Right cardiac atrium (tissue), 5 donors: ENCODE results near the gene SOX30. TPM values are rescaled to one million over a fixed set of nuclear protein-coding genes. Genes with fewer than 3 reads are reported as not detected.

Source experiments
- ATAC-seq, 2 donors: fragments of 200-7000 bp; cut with Tn5 transposase; one replicate each; pipeline versions ENCODE4 v1.8.0 to v1.9.1; 2020; ENCODE audit warnings: moderate library complexity in 2 of 2, mild to moderate bottlenecking in 1 of 2
- DNase-seq, 3 donors: peaks; one replicate each; pipeline ENCODE4 v3.0.0-alpha.2; 2020
- H3K27ac ChIP-seq: one replicate; pipeline ENCODE4 v1.5.1; 2013; ENCODE audit warnings: mild to moderate bottlenecking, low read length, control low read depth, moderate library complexity
- H3K27me3 ChIP-seq: one replicate; pipeline ENCODE4 v1.6.1; 2013; ENCODE audit not compliant: control insufficient read depth, insufficient read depth
- H3K4me1 ChIP-seq: one replicate; pipeline ENCODE4 v1.6.1; 2013; ENCODE audit warnings: low read length; ENCODE audit not compliant: control insufficient read depth, insufficient read depth
- H3K4me3 ChIP-seq: one replicate; pipeline ENCODE4 v1.5.1; 2013; ENCODE audit warnings: low read length, control low read depth
- H3K9me3 ChIP-seq: one replicate; pipeline ENCODE4 v1.6.1; 2013; ENCODE audit warnings: low read length; ENCODE audit not compliant: control insufficient read depth
- WGBS: extraction: QIAGEN DNeasy Blood & Tissue Kit; methylation state at CpG from one replicate; pipeline ENCODE4 v1.1.7; 2013; 5-methylcytosine and 5-hydroxymethylcytosine counted together
- intact Hi-C, 4 donors: fragments of 100-400 bp; cut with DNase I; formaldehyde crosslinking; loops; one replicate each; pipeline versions ENCODE4 v1.11.0 to v1.14.0; 2022 to 2023
- polyA plus RNA-seq: library from polyadenylated mRNA; stranded (reverse); fragments of 200-250 nt; gene quantifications from one replicate; pipeline ENCODE4 v1.2.3, GENCODE V29; 2013
- total RNA-seq, 4 donors: library from RNA; stranded (reverse); fragmentation: NEBNext Ultra II Directional; extraction: Animal tissue kit (Norgen Biotek cat#: 25700); gene quantifications; one replicate each; pipeline ENCODE4 v1.2.1, GENCODE V29; 2021
- donor health status: healthy with polysubstance abuse.
- donor health status: DM: no; HTN: yes; CAD: no.
- donor health status: DM: no; HTN: no; CAD: no.
- donor health status: DM: no; HTN: yes; CAD: no; lungs with severe emphysema.
- donor health status: DM: yes; HTN: yes; CAD: no.

The SOX30 gene
- total and polyA plus RNA-seq, 5 donors: 0.25 to 0.42 (median 0.35) TPM

- 75% methylated on average over 6 of the region's 6 CpGs for whole genome bisulfite sequencing
- no peak overlapping the region for H3K4me3 ChIP-seq
- no peaks in the 10 kb centered on the region for H3K9me3 ChIP-seq
- intact Hi-C loops: no loop called here
- DNase-seq (no peak), ATAC-seq (peak in 1 of 2 donors; percentile 21)
- H3K4me1 ChIP-seq: peaks cover 1% of the 10 kb centered on the region
- H3K27me3 ChIP-seq: no peaks in the 10 kb centered on the region
- H3K27ac ChIP-seq: no peak overlapping the region
Measured at GRCh38 chr5:157593052-157593757, 59.0 kb downstream of the SOX30 start.

- 32% methylated on average over 3 of the region's 3 CpGs for WGBS
- Histone ChIP-seq H3K27me3 (no peaks in the 10 kb centered on the region), H3K4me3 (no peak overlapping the region), H3K27ac (no peak overlapping the region), H3K9me3 (no peaks in the 10 kb centered on the region), H3K4me1 (peaks cover 1% of the 10 kb centered on the region)
- DNase-seq (no peak), ATAC-seq (peak in 1 of 2 donors; percentile 40)
- intact Hi-C loops: no loop called here
Measured at GRCh38 chr5:157592594-157592993, 59.6 kb downstream of the SOX30 start.

GRCh38 chr5:157590478-157590877 lies 61.8 kb downstream of the SOX30 start:
- Histone ChIP-seq H3K27me3 (no peaks in the 10 kb centered on the region), H3K4me1 (peaks cover 1% of the 10 kb centered on the region)

GRCh38 chr5:157584628-157585027 lies 67.6 kb downstream of the SOX30 start:
- 93% methylated on average over 1 of the region's 1 CpG for WGBS
- intact Hi-C loops: no loop called here

More at GRCh38 chr5:157590478-157590877, 61.8 kb downstream of the SOX30 start:
- no peak overlapping the region for H3K27ac ChIP-seq
- no peak overlapping the region for H3K4me3 ChIP-seq
- intact Hi-C loops: no loop called here
- no peak for ATAC-seq
- no peak for DNase-seq
- H3K9me3 ChIP-seq: no peaks in the 10 kb centered on the region

GRCh38 chr5:157582731-157583620 lies 69.3 kb downstream of the SOX30 start:
- no peak overlapping the region for H3K4me3 ChIP-seq
- 55% methylated on average over 10 of the region's 10 CpGs for WGBS
- H3K4me1 ChIP-seq: no peaks in the 10 kb centered on the region
- no peak for DNase-seq
- intact Hi-C loops: no loop called here
- no peaks in the 10 kb centered on the region for H3K9me3 ChIP-seq
- peak overlapping the region; percentile 13 for H3K27ac ChIP-seq
- ATAC-seq: peak; percentile 81 to 82
- H3K27me3 ChIP-seq: no peaks in the 10 kb centered on the region

More at GRCh38 chr5:157584628-157585027, 67.6 kb downstream of the SOX30 start:
- ATAC-seq (no peak), DNase-seq (no peak)
- Histone ChIP-seq H3K4me3 (no peak overlapping the region), H3K27ac (no peak overlapping the region), H3K9me3 (no peaks in the 10 kb centered on the region), H3K27me3 (no peaks in the 10 kb centered on the region), H3K4me1 (no peaks in the 10 kb centered on the region)

GRCh38 chr5:157581901-157582300 lies 70.3 kb downstream of the SOX30 start:
- no peak overlapping the region for H3K4me3 ChIP-seq
- DNase-seq (no peak), ATAC-seq (no peak)
- H3K4me1 ChIP-seq: no peaks in the 10 kb centered on the region
- H3K9me3 ChIP-seq: no peaks in the 10 kb centered on the region
- WGBS: 83% methylated on average over 5 of the region's 5 CpGs
- intact Hi-C loops: no loop called here
- no peaks in the 10 kb centered on the region for H3K27me3 ChIP-seq
- H3K27ac ChIP-seq: no peak overlapping the region

GRCh38 chr5:157578079-157578780 lies 74.0 kb downstream of the SOX30 start:
- no peak for ATAC-seq
- no peak for DNase-seq
- H3K4me3 ChIP-seq: no peak overlapping the region
- H3K9me3 ChIP-seq: no peaks in the 10 kb centered on the region
- H3K4me1 ChIP-seq: no peaks in the 10 kb centered on the region
- intact Hi-C loops: loop anchor here in 2 of 4 donors (10.0 kb wide), 2 partner anchors 53 to 63 kb away; no protein-coding TSS in a partner anchor
- H3K27ac ChIP-seq: no peak overlapping the region
- no peaks in the 10 kb centered on the region for H3K27me3 ChIP-seq
- 80% methylated on average over 6 of the region's 6 CpGs for WGBS

GRCh38 chr5:157576678-157577077 lies 75.6 kb downstream of the SOX30 start:
- Histone ChIP-seq H3K4me3 (no peak overlapping the region), H3K9me3 (no peaks in the 10 kb centered on the region), H3K27ac (no peak overlapping the region), H3K27me3 (no peaks in the 10 kb centered on the region), H3K4me1 (no peaks in the 10 kb centered on the region)
- DNase-seq: no peak
- intact Hi-C loops: loop anchor here in 2 of 4 donors (10.0 kb wide), 2 partner anchors 52 to 62 kb away; no protein-coding TSS in a partner anchor
- ATAC-seq: no peak
- 77% methylated on average over 4 of the region's 4 CpGs for WGBS

Other genes starting within 250 kb of the SOX30 start
- 1 to 10 TPM in 1 of 4 donors, under 1 TPM in 3; 0.23 to 1.0 (median 0.49) TPM for gene NIPAL4, start 192.2 kb downstream of the SOX30 start, total RNA-seq
- 0.16 TPM for gene NIPAL4, start 192.2 kb downstream of the SOX30 start, polyA plus RNA-seq
- gene ADAM19, start 76.7 kb downstream of the SOX30 start, total RNA-seq: 10 to 100 TPM; 21.7 to 60.2 (median 24.5) TPM
- gene ADAM19, start 76.7 kb downstream of the SOX30 start, polyA plus RNA-seq: 10.5 TPM
- gene C5orf52, start 19.1 kb upstream of the SOX30 start, total RNA-seq: not detected
- gene C5orf52, start 19.1 kb upstream of the SOX30 start, polyA plus RNA-seq: not detected
- 10 to 100 TPM in 1 of 4 donors, 1 to 10 TPM in 3; 6.3 to 11.6 (median 7.3) TPM for gene THG1L, start 79.0 kb upstream of the SOX30 start, total RNA-seq
- 5.4 TPM for gene THG1L, start 79.0 kb upstream of the SOX30 start, polyA plus RNA-seq
- gene LSM11, start 91.3 kb upstream of the SOX30 start, total RNA-seq: 1 to 10 TPM; 1.7 to 2.5 (median 1.9) TPM
- gene LSM11, start 91.3 kb upstream of the SOX30 start, polyA plus RNA-seq: 0.84 TPM
- gene CLINT1, start 206.7 kb upstream of the SOX30 start, total RNA-seq: 10 to 100 TPM; 58.6 to 77.0 (median 61.2) TPM
- 27.0 TPM for gene CLINT1, start 206.7 kb upstream of the SOX30 start, polyA plus RNA-seq